ENCODE data around the gene FIBCD1. TPM values are rescaled to one million over a fixed set of nuclear protein-coding genes. Genes with fewer than 3 reads are reported as not detected.

The FIBCD1 gene
- total RNA-seq, 2 experiments from 2014 or later, result not detected

DNA sequence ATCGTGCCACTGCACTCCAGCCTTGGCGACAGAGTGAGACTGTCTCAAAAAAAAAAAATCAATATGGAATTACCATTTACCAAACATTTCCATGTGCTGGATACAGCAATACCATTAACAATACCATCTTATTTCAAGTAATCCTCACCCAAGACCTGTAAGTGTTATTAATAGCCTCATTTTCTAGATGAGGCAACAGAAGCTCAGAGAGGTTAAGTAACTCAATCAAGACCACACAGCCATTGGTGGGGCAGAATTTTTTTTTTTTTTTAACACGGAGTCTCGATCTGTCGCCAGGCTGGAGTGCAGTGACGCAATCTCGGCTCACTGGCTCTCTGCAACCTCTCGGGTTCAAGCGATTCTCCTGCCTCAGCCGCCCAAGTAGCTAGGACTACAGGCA is 3.6 kb upstream of the FIBCD1 start:
- no peaks in the 10 kb centered on the region for H3K9me2 ChIP-seq (ENCODE audit: insufficient read depth, low read length)
- DNase-seq (ENCODE audit: low spot score), result no peak
- BruUV-seq (replicated peaks), result no TSS peak
- H3K4me3 ChIP-seq (ENCODE audit: low read depth, low read length, poor library complexity, severe bottlenecking), result no peak overlapping the region
- H3K4me1 ChIP-seq (ENCODE audit: insufficient read depth, low read length, poor library complexity, severe bottlenecking), result no peaks in the 10 kb centered on the region
- CTCF ChIA-PET (ENCODE audit: unreplicated experiment), result no interaction called here
- no peak overlapping the region for H2AFZ ChIP-seq (ENCODE audit: low read length)
- intact Hi-C loops (cut with micrococcal nuclease; ENCODE audit: unreplicated experiment), result loop anchor here (5.0 kb wide), 1 partner anchor 230 kb away; no protein-coding TSS in a partner anchor
- no peaks in the 10 kb centered on the region for H3K36me3 ChIP-seq (ENCODE audit: insufficient read depth, low read length)
- H3K27ac ChIP-seq (ENCODE audit: low read depth, low read length, poor library complexity, severe bottlenecking), result no peak overlapping the region
- TF ChIP-seq, protein P1, sequence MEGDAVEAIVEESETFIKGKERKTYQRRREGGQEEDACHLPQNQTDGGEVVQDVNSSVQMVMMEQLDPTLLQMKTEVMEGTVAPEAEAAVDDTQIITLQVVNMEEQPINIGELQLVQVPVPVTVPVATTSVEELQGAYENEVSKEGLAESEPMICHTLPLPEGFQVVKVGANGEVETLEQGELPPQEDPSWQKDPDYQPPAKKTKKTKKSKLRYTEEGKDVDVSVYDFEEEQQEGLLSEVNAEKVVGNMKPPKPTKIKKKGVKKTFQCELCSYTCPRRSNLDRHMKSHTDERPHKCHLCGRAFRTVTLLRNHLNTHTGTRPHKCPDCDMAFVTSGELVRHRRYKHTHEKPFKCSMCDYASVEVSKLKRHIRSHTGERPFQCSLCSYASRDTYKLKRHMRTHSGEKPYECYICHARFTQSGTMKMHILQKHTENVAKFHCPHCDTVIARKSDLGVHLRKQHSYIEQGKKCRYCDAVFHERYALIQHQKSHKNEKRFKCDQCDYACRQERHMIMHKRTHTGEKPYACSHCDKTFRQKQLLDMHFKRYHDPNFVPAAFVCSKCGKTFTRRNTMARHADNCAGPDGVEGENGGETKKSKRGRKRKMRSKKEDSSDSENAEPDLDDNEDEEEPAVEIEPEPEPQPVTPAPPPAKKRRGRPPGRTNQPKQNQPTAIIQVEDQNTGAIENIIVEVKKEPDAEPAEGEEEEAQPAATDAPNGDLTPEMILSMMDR (conservative IDR thresholded peaks at IDR 0.05; ENCODE audit: low read length), result no peak
- no peak for TF ChIP-seq EZH2phosphoT487 (IDR thresholded peaks at IDR 0.05; ENCODE audit: borderline replicate concordance, low read depth, low read length)
- H3K9me3 ChIP-seq (ENCODE audit: low read length), result no peaks in the 10 kb centered on the region
- no peaks in the 10 kb centered on the region for H3K79me2 ChIP-seq (ENCODE audit: insufficient read depth, low read depth, low read length)
- H3K4me2 ChIP-seq (ENCODE audit: low read length), result no peak overlapping the region
- H4K20me1 ChIP-seq (ENCODE audit: insufficient read depth, low read length), result no peaks in the 10 kb centered on the region
- POLR2A ChIA-PET, result interaction anchor here (0.7 kb wide), 1 partner anchor 31 kb away, joined by 3 read pairs; no protein-coding TSS in a partner anchor

DNA sequence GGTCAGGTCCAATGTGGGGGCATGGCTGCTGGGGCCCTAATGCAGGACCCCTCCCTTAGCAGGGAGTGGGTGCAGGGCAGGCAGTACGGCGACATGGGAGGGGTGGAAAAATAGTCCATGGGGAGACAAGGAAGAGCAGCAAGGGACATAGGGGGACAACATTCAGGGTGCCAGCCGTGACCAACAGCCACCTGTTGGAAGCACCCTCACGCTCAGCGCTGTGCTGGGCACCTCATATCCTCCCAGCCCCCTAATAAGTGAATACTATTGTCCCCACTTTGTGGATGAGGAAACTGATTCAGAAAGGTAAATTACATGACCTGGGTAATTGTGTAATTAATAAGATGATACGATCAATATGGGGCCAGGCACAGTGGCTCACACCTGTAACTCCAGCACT is 3.0 kb upstream of the FIBCD1 start:
- H3K27ac ChIP-seq (ENCODE audit: low read depth, low read length, poor library complexity, severe bottlenecking), result no peak overlapping the region
- no peaks in the 10 kb centered on the region for H4K20me1 ChIP-seq (ENCODE audit: insufficient read depth, low read length)
- POLR2A ChIA-PET, result interaction anchor here (0.7 kb wide), 1 partner anchor 32 kb away, joined by 3 read pairs; no protein-coding TSS in a partner anchor
- DNase-seq (ENCODE audit: low spot score), result no peak
- H3K4me3 ChIP-seq (ENCODE audit: low read depth, low read length, poor library complexity, severe bottlenecking), result no peak overlapping the region
- no peaks in the 10 kb centered on the region for H3K9me3 ChIP-seq (ENCODE audit: low read length)
- no peak overlapping the region for H2AFZ ChIP-seq (ENCODE audit: low read length)
- BruUV-seq (replicated peaks), result no TSS peak
- no peaks in the 10 kb centered on the region for H3K79me2 ChIP-seq (ENCODE audit: insufficient read depth, low read depth, low read length)
- no peak overlapping the region for H3K4me2 ChIP-seq (ENCODE audit: low read length)
- CTCF ChIA-PET (ENCODE audit: unreplicated experiment), result no interaction called here
- no peak for TF ChIP-seq EZH2phosphoT487 (IDR thresholded peaks at IDR 0.05; ENCODE audit: borderline replicate concordance, low read depth, low read length)
- TF ChIP-seq, protein P1 (conservative IDR thresholded peaks at IDR 0.05; ENCODE audit: low read length), result no peak
- H3K36me3 ChIP-seq (ENCODE audit: insufficient read depth, low read length), result no peaks in the 10 kb centered on the region
- intact Hi-C loops (cut with micrococcal nuclease; ENCODE audit: unreplicated experiment), result loop anchor here (5.0 kb wide), 1 partner anchor 230 kb away; no protein-coding TSS in a partner anchor
- no peaks in the 10 kb centered on the region for H3K9me2 ChIP-seq (ENCODE audit: insufficient read depth, low read length)
- no peaks in the 10 kb centered on the region for H3K4me1 ChIP-seq (ENCODE audit: insufficient read depth, low read length, poor library complexity, severe bottlenecking)

DNA sequence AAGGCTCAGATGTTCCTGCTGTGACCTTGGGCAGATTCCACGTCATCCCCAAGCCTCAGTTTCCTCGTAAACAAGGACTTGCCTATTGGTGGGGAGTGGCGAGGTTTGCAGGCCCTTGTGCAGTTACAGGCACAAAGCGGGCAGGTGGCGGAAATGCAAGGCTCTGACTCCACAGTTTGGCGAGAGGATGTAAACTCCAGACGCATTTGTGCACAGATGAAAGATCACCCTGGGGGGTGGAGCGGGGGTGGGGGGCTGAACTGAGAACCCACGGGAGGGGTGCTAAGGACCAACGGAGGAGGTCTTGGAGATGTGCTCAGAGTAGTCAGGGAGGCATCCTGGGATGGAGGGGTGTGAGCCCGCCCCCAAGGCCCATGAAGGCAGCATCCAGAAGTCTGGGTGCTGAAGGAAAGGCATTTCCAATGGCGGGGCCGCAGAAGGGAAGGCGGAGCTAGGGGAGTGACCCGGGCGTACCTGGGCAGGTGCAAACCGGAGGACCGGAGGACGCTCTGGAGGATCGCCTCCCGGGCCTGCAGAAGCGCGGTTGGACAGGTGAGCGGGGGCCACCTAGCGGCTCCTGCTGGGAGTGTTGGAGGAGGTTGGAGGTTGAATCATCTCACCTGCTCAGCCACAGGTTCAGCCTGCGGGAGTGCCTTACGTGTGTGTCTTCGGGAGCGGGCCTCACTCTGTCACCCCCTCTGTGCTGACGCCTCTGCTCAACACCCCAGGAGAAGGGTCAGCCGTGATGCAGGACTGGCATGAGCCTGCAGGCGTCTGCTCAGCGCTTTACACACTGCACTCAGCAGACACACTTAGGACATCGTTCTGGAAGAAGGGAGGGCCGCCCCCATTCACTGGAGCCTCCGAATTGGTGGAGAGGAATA is 1.9 kb upstream of the FIBCD1 start:
- Histone ChIP-seq H3K27ac (ENCODE audit: low read depth, low read length, poor library complexity, severe bottlenecking) (no peak overlapping the region), H3K36me3 (ENCODE audit: insufficient read depth, low read length) (no peaks in the 10 kb centered on the region), H3K4me2 (ENCODE audit: low read length) (no peak overlapping the region), H3K4me3 (ENCODE audit: low read depth, low read length, poor library complexity, severe bottlenecking) (no peak overlapping the region), H2AFZ (ENCODE audit: low read length) (no peak overlapping the region), H3K79me2 (ENCODE audit: insufficient read depth, low read depth, low read length) (no peaks in the 10 kb centered on the region), H3K9me3 (ENCODE audit: low read length) (no peaks in the 10 kb centered on the region), H3K9me2 (ENCODE audit: insufficient read depth, low read length) (no peaks in the 10 kb centered on the region), H4K20me1 (ENCODE audit: insufficient read depth, low read length) (no peaks in the 10 kb centered on the region), H3K4me1 (ENCODE audit: insufficient read depth, low read length, poor library complexity, severe bottlenecking) (no peaks in the 10 kb centered on the region)
- BruUV-seq (replicated peaks), result no TSS peak
- CTCF ChIA-PET (ENCODE audit: unreplicated experiment), result no interaction called here
- POLR2A ChIA-PET, result no interaction called here
- intact Hi-C loops (cut with micrococcal nuclease; ENCODE audit: unreplicated experiment), result loop anchor here (1.0 to 5.0 kb wide), 4 partner anchors 70 to 229 kb away; no protein-coding TSS in a partner anchor
- no peak for TF ChIP-seq EZH2phosphoT487 (IDR thresholded peaks at IDR 0.05; ENCODE audit: borderline replicate concordance, low read depth, low read length)
- TF ChIP-seq, protein P1 (conservative IDR thresholded peaks at IDR 0.05; ENCODE audit: low read length), result peak; percentile 85
- peak; percentile 65 for DNase-seq (ENCODE audit: low spot score)

Data from OCI-LY7 (cell line).